SK-N-SH treated with all-trans-retinoic acid at 6 μM for 48 hours (cell line): ENCODE results near the gene LMF2.

Experiments
- ATAC-seq: fragments of 200-7000 bp; cut with Tn5 transposase; 3 replicates; pipeline ENCODE4 v1.9.1; 2020; ENCODE audit warnings: mild to moderate bottlenecking, moderate library complexity
- ARNTL ChIP-seq: fragments of 450-650 bp; formaldehyde crosslinking; IDR thresholded peaks from 2 replicates; pipeline ENCODE4 v1.5.0; 2020; ENCODE audit warnings: low read depth, mild to moderate bottlenecking, moderate library complexity, borderline replicate concordance
- BACH2 ChIP-seq: fragments of 250-450 bp; sonication (Bioruptor Pico); IDR thresholded peaks from 2 replicates; pipeline ENCODE4 v1.9.0; 2021; ENCODE audit warnings: mild to moderate bottlenecking, borderline replicate concordance
- CREB5 ChIP-seq: fragments of 250-450 bp; sonication (Bioruptor Pico); IDR thresholded peaks from 2 replicates; pipeline ENCODE4 v1.5.1; 2020; ENCODE audit warnings: low read depth, mild to moderate bottlenecking, moderate library complexity
- CSDC2 ChIP-seq: fragments of 250-450 bp; sonication (Bioruptor Pico); IDR thresholded peaks from 2 replicates; pipeline ENCODE4 v1.5.0; 2020; ENCODE audit warnings: mild to moderate bottlenecking, moderate library complexity
- CSRNP3 ChIP-seq: fragments of 250-450 bp; sonication (Bioruptor Pico); IDR thresholded peaks from 2 replicates; pipeline ENCODE4 v1.5.1; 2021; ENCODE audit warnings: mild to moderate bottlenecking, moderate library complexity
- ESRRG ChIP-seq: fragments of 250-450 bp; sonication (Bioruptor Pico); IDR thresholded peaks from 2 replicates; pipeline ENCODE4 v1.6.1; 2021; ENCODE audit warnings: mild to moderate bottlenecking
- GLIS3 ChIP-seq: fragments of 250-450 bp; sonication (Bioruptor Pico); IDR thresholded peaks from 2 replicates; pipeline ENCODE4 v1.5.0; 2020; ENCODE audit warnings: mild to moderate bottlenecking, moderate library complexity
- ISL1 ChIP-seq: fragments of 250-450 bp; sonication (Bioruptor Pico); IDR thresholded peaks from 2 replicates; pipeline ENCODE4 v2.1.2; 2022; ENCODE audit warnings: mild to moderate bottlenecking, moderate library complexity
- OSR1 ChIP-seq: fragments of 250-450 bp; sonication (Bioruptor Pico); IDR thresholded peaks from 2 replicates; pipeline ENCODE4 v1.8.0; 2022; ENCODE audit warnings: moderate library complexity, mild to moderate bottlenecking, inconsistent platforms
- PATZ1 ChIP-seq: fragments of 250-450 bp; sonication (Bioruptor Pico); IDR thresholded peaks from 2 replicates; pipeline ENCODE4 v1.8.0; 2020; ENCODE audit warnings: mild to moderate bottlenecking, moderate library complexity, borderline replicate concordance
- POU6F1 ChIP-seq: fragments of 250-450 bp; sonication (Bioruptor Pico); IDR thresholded peaks from 2 replicates; pipeline ENCODE4 v1.8.0; 2021; ENCODE audit warnings: low read depth, mild to moderate bottlenecking, moderate library complexity, borderline replicate concordance
- PPARA ChIP-seq: fragments of 250-450 bp; sonication (Bioruptor Pico); IDR thresholded peaks from 2 replicates; pipeline ENCODE4 v1.5.0; 2020; ENCODE audit warnings: mild to moderate bottlenecking, borderline replicate concordance
- RARB ChIP-seq: fragments of 250-450 bp; sonication (Bioruptor Pico); IDR thresholded peaks from 2 replicates; pipeline ENCODE4 v1.8.0; 2021; ENCODE audit warnings: mild to moderate bottlenecking, moderate library complexity
- SNAI2 ChIP-seq: fragments of 250-450 bp; sonication (Bioruptor Pico); IDR thresholded peaks from 2 replicates; pipeline ENCODE4 v1.5.0; 2020; ENCODE audit warnings: mild to moderate bottlenecking, moderate library complexity
- TOX ChIP-seq: fragments of 250-450 bp; sonication (Bioruptor Pico); IDR thresholded peaks from 2 replicates; pipeline ENCODE4 v1.8.0; 2021; ENCODE audit warnings: mild to moderate bottlenecking, moderate library complexity, borderline replicate concordance
- TSHZ2 ChIP-seq: fragments of 250-450 bp; sonication (Bioruptor Pico); IDR thresholded peaks from 2 replicates; pipeline ENCODE4 v1.5.0; 2020; ENCODE audit warnings: mild to moderate bottlenecking, moderate library complexity
- ZC3H10 ChIP-seq: fragments of 250-450 bp; sonication (Bioruptor Pico); IDR thresholded peaks from 2 replicates; pipeline ENCODE4 v1.5.1; 2021; ENCODE audit warnings: mild to moderate bottlenecking, moderate library complexity
- ZFP3 ChIP-seq: fragments of 250-450 bp; sonication (Bioruptor Pico); IDR thresholded peaks from 2 replicates; pipeline ENCODE4 v1.5.0; 2020; ENCODE audit warnings: mild to moderate bottlenecking, moderate library complexity
- ZNF70 ChIP-seq: fragments of 450-650 bp; formaldehyde crosslinking; IDR thresholded peaks from 2 replicates; pipeline ENCODE4 v1.5.0; 2020; ENCODE audit warnings: mild to moderate bottlenecking, moderate library complexity

Gene LMF2

GRCh38 chr22:50455201-50455600 lies 52.3 kb downstream of the LMF2 start:
- no peak for TF ChIP-seq SNAI2 (CRISPR knock-in tag)
- no peak for TF ChIP-seq BACH2 (CRISPR knock-in tag)
- no peak for TF ChIP-seq ESRRG (CRISPR knock-in tag)
- TF ChIP-seq PATZ1 (CRISPR knock-in tag): no peak
- no peak for TF ChIP-seq TSHZ2 (CRISPR knock-in tag)
- TF ChIP-seq PPARA (CRISPR knock-in tag): no peak
- no peak for TF ChIP-seq CSDC2 (CRISPR knock-in tag)
- no peak for TF ChIP-seq RARB
- no peak for TF ChIP-seq TOX
- TF ChIP-seq CSRNP3 (CRISPR knock-in tag): no peak
- TF ChIP-seq OSR1 (CRISPR knock-in tag): no peak
- TF ChIP-seq ZNF70 (CRISPR knock-in tag): no peak
- TF ChIP-seq CREB5 (CRISPR knock-in tag): no peak
- no peak for TF ChIP-seq ZC3H10 (CRISPR knock-in tag)
- no peak for TF ChIP-seq ZFP3 (CRISPR knock-in tag)
- TF ChIP-seq POU6F1 (CRISPR knock-in tag): no peak
- no peak for TF ChIP-seq ISL1 (CRISPR knock-in tag)
- TF ChIP-seq GLIS3 (CRISPR knock-in tag): no peak
- TF ChIP-seq ARNTL: no peak
- TF ChIP-seq, all 23 proteins: peak for 0
- ATAC-seq: no peak

GRCh38 chr22:50454556-50455075 lies 52.9 kb downstream of the LMF2 start:
- TF ChIP-seq CREB5 (CRISPR knock-in tag) (no peak), ZC3H10 (CRISPR knock-in tag) (no peak)
- no peak for ATAC-seq
